Measurements from ENCODE around the gene RILPL1.

GRCh38 chr12:123526542-123527080, 6.9 kb downstream of the RILPL1 start:
- TF ChIP-seq CTCF (IDR thresholded peaks at IDR 0.05; ENCODE audit: low read depth, low read length, missing input control): no peak
- TF ChIP-seq YY1 (IDR thresholded peaks at IDR 0.05): no peak
- no peak for TF ChIP-seq NR2F2 (IDR thresholded peaks at IDR 0.05)
- no peak for TF ChIP-seq REST (IDR thresholded peaks at IDR 0.05)
- TF ChIP-seq RAD21 (IDR thresholded peaks at IDR 0.05): no peak
- TF ChIP-seq MAX (IDR thresholded peaks at IDR 0.05): no peak
- no peak for TF ChIP-seq RXRA (IDR thresholded peaks at IDR 0.05)
- no peak for TF ChIP-seq HNF4G (IDR thresholded peaks at IDR 0.05)
